A673 (cell line): ENCODE data around the gene PNPT1. TPM values are rescaled to one million over a fixed set of nuclear protein-coding genes. Genes with fewer than 3 reads are reported as not detected.

ENCODE experiments used
- BruUV-seq: library from RNA; stranded (reverse); fragments of 400-500 nt; replicated peaks from 2 replicates; lab custom pipeline; 2021; lab: Mats Ljungman, UMichigan
- CTCF ChIA-PET: fragments of 300-600 bp; sonication (Branson Sonifier 250); formaldehyde crosslinking; loops from one replicate; lab custom pipeline; 2022; ENCODE audit warnings: antibody characterized with exemption; lab: Charles Lee
- POLR2A ChIA-PET: fragments of 300-600 bp; sonication (Branson Sonifier 250); formaldehyde crosslinking; loops from one replicate; lab custom pipeline; 2022; ENCODE audit warnings: antibody characterized with exemption; ENCODE audit not compliant: low non-redundant PET; lab: Charles Lee
- DNase-seq: peaks from one replicate; pipeline ENCODE4 v3.0.0-alpha.2; 2015; ENCODE audit warnings: low spot score
- H3K27ac ChIP-seq: fragments of 200-600 bp; sonication (generic); 2 replicates; pipeline ENCODE4 v1.5.1; 2016; ENCODE audit warnings: mixed run types, low read depth, mild to moderate bottlenecking, mixed read lengths, antibody characterized with exemption, low read length; ENCODE audit not compliant: poor library complexity, severe bottlenecking
- H3K27me3 ChIP-seq: fragments of 200-600 bp; sonication (generic); replicated peaks from 2 replicates; pipeline ENCODE4 v1.6.1; 2017; ENCODE audit warnings: mixed run types, low read depth, mild to moderate bottlenecking, mixed read lengths, antibody characterized with exemption, low read length; ENCODE audit not compliant: insufficient read depth, poor library complexity
- H3K36me3 ChIP-seq: fragments of 200-600 bp; sonication (generic); 2 replicates; pipeline ENCODE4 v1.6.1; 2016; ENCODE audit warnings: mixed run types, mild to moderate bottlenecking, mixed read lengths, antibody characterized with exemption, low read length; ENCODE audit not compliant: insufficient read depth, poor library complexity, severe bottlenecking
- H3K4me1 ChIP-seq: fragments of 200-600 bp; sonication (generic); 2 replicates; pipeline ENCODE4 v1.6.1; 2017; ENCODE audit warnings: mixed run types, mild to moderate bottlenecking, mixed read lengths, antibody characterized with exemption, low read length; ENCODE audit not compliant: insufficient read depth, poor library complexity, severe bottlenecking
- H3K4me3 ChIP-seq: fragments of 200-600 bp; sonication (generic); 2 replicates; pipeline ENCODE4 v1.5.1; 2016; ENCODE audit warnings: low read depth, mixed run types, mild to moderate bottlenecking, mixed read lengths, low read length; ENCODE audit not compliant: poor library complexity, severe bottlenecking
- H3K9me3 ChIP-seq: fragments of 200-600 bp; sonication (generic); 2 replicates; pipeline ENCODE4 v1.6.1; 2016; ENCODE audit warnings: mixed run types, low read depth, mild to moderate bottlenecking, mixed read lengths, antibody characterized with exemption, low read length; ENCODE audit not compliant: poor library complexity, severe bottlenecking
- CTCF ChIP-seq: fragments of 300-800, 200-600 bp; sonication (generic); conservative IDR thresholded peaks from 2 replicates; pipeline ENCODE4 v1.5.1; 2017; ENCODE audit warnings: low read depth, mild to moderate bottlenecking, antibody characterized with exemption, low read length, moderate library complexity, mixed read lengths
- EZH2 ChIP-seq: fragments of 200-600 bp; sonication (generic); IDR thresholded peaks from 2 replicates; pipeline ENCODE4 v1.6.1; 2017; ENCODE audit warnings: borderline replicate concordance, low read depth, mild to moderate bottlenecking, mixed read lengths, antibody characterized with exemption, low read length; ENCODE audit not compliant: poor library complexity, severe bottlenecking
- intact Hi-C: fragments of 100-400 bp; cut with micrococcal nuclease; formaldehyde crosslinking; loops from one replicate; pipeline ENCODE4 v1.10.0; 2022; ENCODE audit not compliant: unreplicated experiment
- total RNA-seq: library from RNA; stranded (reverse); gene quantifications from 2 replicates; pipeline ENCODE4 v1.2.3, GENCODE V29; 2021

Gene PNPT1
- total RNA-seq, 1 experiment from 2014 or later = 53.3 TPM

- ChIA-PET POLR2A (interaction anchor here (0.6 kb wide), 1 partner anchor 42 kb away, joined by 3 read pairs; no protein-coding TSS in a partner anchor), CTCF (interaction anchor here (0.6 kb wide), 1 partner anchor 860 kb away, joined by 6 read pairs; no protein-coding TSS in a partner anchor)
- BruUV-seq = no TSS peak
- intact Hi-C loops = loop anchor here (10.0 kb wide), 2 partner anchors 193 to 353 kb away; partner anchors contain the start of gene MTIF2
- TF ChIP-seq EZH2 (no peak), CTCF (no peak)
- Histone ChIP-seq H3K4me3 (peak overlapping the region; percentile 83), H3K4me1 (peaks cover 12% of the 10 kb centered on the region), H3K27me3 (no peaks in the 10 kb centered on the region), H3K36me3 (peaks cover 27% of the 10 kb centered on the region), H3K9me3 (no peaks in the 10 kb centered on the region), H3K27ac (peak overlapping the region; percentile 98)
- no peak for DNase-seq
Observed at GRCh38 chr2:55618025-55618274, 75.7 kb downstream of the PNPT1 start.

GRCh38 chr2:55617175-55618024 is 76.2 kb downstream of the PNPT1 start, which contains the start of gene PPP4R3B:
PPP4R3B (minus strand) TSS chr2:55617622; CDS start chr2:55617285, 337 bp downstream.
- ChIA-PET POLR2A (interaction anchor here (0.6 kb wide), 1 partner anchor 42 kb away, joined by 3 read pairs; no protein-coding TSS in a partner anchor), CTCF (no interaction called here)
- BruUV-seq = TSS peak; percentile 42
- H3K4me1 ChIP-seq = peaks cover 12% of the 10 kb centered on the region
- peak within 1 kb of the TSS; percentile 98 for H3K27ac ChIP-seq
- H3K27me3 ChIP-seq = no peaks in the 10 kb centered on the region
- peak; percentile 100 for DNase-seq
- H3K36me3 ChIP-seq = peaks cover 32% of the 10 kb centered on the region
- no peaks in the 10 kb centered on the region for H3K9me3 ChIP-seq
- intact Hi-C loops = loop anchor here (1.0 to 10.0 kb wide), 3 partner anchors 193 to 385 kb away; partner anchors contain the start of genes CLHC1, MTIF2 and RPS27A
- TF ChIP-seq CTCF (peak; percentile 42), EZH2 (no peak)
- peak within 1 kb of the TSS; percentile 83 for H3K4me3 ChIP-seq

- ChIA-PET CTCF (interaction anchor here (0.6 kb wide), 1 partner anchor 568 kb away, joined by 4 read pairs; no protein-coding TSS in a partner anchor), POLR2A (no interaction called here)
- peak overlapping the region; percentile 98 for H3K27ac ChIP-seq
- intact Hi-C loops = loop anchor here (1.0 to 10.0 kb wide), 3 partner anchors 192 to 384 kb away; partner anchors contain the start of genes CLHC1, MTIF2 and RPS27A
- no TSS peak for BruUV-seq
- H3K36me3 ChIP-seq = peaks cover 39% of the 10 kb centered on the region
- TF ChIP-seq EZH2 = no peak
- TF ChIP-seq CTCF = no peak
- H3K27me3 ChIP-seq = no peaks in the 10 kb centered on the region
- peak overlapping the region; percentile 83 for H3K4me3 ChIP-seq
- DNase-seq = peak; percentile 51
- no peaks in the 10 kb centered on the region for H3K9me3 ChIP-seq
- H3K4me1 ChIP-seq = peaks cover 12% of the 10 kb centered on the region
Observed at GRCh38 chr2:55616551-55617174, 77.0 kb downstream of the PNPT1 start.
